CD14-positive monocyte (primary cell): ENCODE results near the gene TCN2. TPM values are rescaled to one million over a fixed set of nuclear protein-coding genes. Genes with fewer than 3 reads are reported as not detected.

ENCODE experiments used
- polyA plus RNA-seq, 3 donors: library from polyadenylated mRNA; depleted of rRNA in 1 of 3; unstranded in 2 of 3; stranded (reverse) in 1 of 3; fragments of 300-500 nt in 2 of 3; fragments of >200 nt in 1 of 3; fragmentation: Illumina TruSeq in 2 of 3; gene quantifications; 1 replicate in 2 of 3; 2 replicates in 1 of 3; pipeline ENCODE4 v1.2.3, GENCODE V29; 2012 to 2021

Gene TCN2
- polyA plus RNA-seq, 3 donors = 27.1 to 51.7 (median 45.0) TPM

Other genes starting within 250 kb of the TCN2 start
- gene RNF215, start 219.8 kb upstream of the TCN2 start, polyA plus RNA-seq = 10 to 100 TPM in 1 of 3 donors, under 1 TPM in 2; 0.26 to 12.2 (median 0.42) TPM
- under 1 TPM in 2 of 3 donors, not detected in 1; 0.03 TPM for gene SEC14L2, start 210.2 kb upstream of the TCN2 start, polyA plus RNA-seq
- gene MTFP1, start 181.4 kb upstream of the TCN2 start, polyA plus RNA-seq = 10 to 100 TPM in 1 of 3 donors, 1 to 10 TPM in 2; 6.2 to 14.2 (median 7.5) TPM
- gene SEC14L3, start 135.2 kb upstream of the TCN2 start, polyA plus RNA-seq = not detected
- not detected for gene SEC14L4, start 101.5 kb upstream of the TCN2 start, polyA plus RNA-seq
- not detected for gene SEC14L6, start 60.4 kb upstream of the TCN2 start, polyA plus RNA-seq
- gene GAL3ST1, start 32.5 kb upstream of the TCN2 start, polyA plus RNA-seq = not detected
- gene PES1, start 15.3 kb upstream of the TCN2 start, polyA plus RNA-seq = 10 to 100 TPM; 32.2 to 36.6 (median 35.6) TPM
- 1 to 10 TPM; 1.4 to 2.4 (median 1.6) TPM for gene SLC35E4, start 28.6 kb downstream of the TCN2 start, polyA plus RNA-seq
- 10 to 100 TPM; 13.2 to 34.5 (median 18.9) TPM for gene DUSP18, start 60.7 kb downstream of the TCN2 start, polyA plus RNA-seq
- under 1 TPM in 2 of 3 donors, not detected in 1; 0.21 to 0.54 TPM for gene OSBP2, start 87.7 kb downstream of the TCN2 start, polyA plus RNA-seq